SJCRH30 (cell line): ENCODE measurements around the gene FAM20A. TPM values are rescaled to one million over a fixed set of nuclear protein-coding genes. Genes with fewer than 3 reads are reported as not detected.
A peak's percentile ranks its signal among the peaks of the same experiment; 100 is the strongest.
"Not testable (repeated sequence)": the region's sequence is repeated elsewhere in the genome, so short reads cannot be mapped to it uniquely, and the experiment has no call there.

Experiments used
- DNase-seq, 2 experiments: peaks; one replicate each; pipeline ENCODE4 v3.0.0-alpha.2; 2015 to 2020
- H3K27ac ChIP-seq: fragments of 250-450 bp; sonication (Bioruptor Pico); 2 replicates; pipeline ENCODE4 v1.5.1; 2020; ENCODE audit warnings: mild to moderate bottlenecking, moderate library complexity
- H3K27me3 ChIP-seq: fragments of 250-450 bp; sonication (Bioruptor Pico); 2 replicates; pipeline ENCODE4 v1.5.1; 2020; ENCODE audit warnings: mild to moderate bottlenecking, moderate library complexity
- H3K36me3 ChIP-seq: fragments of 250-450 bp; sonication (Bioruptor Pico); 2 replicates; pipeline ENCODE4 v1.5.1; 2020; ENCODE audit warnings: mild to moderate bottlenecking, moderate library complexity
- H3K4me1 ChIP-seq: fragments of 250-450 bp; sonication (Bioruptor Pico); 2 replicates; pipeline ENCODE4 v1.5.1; 2020; ENCODE audit warnings: mild to moderate bottlenecking, moderate library complexity
- H3K4me3 ChIP-seq: fragments of 250-450 bp; sonication (Bioruptor Pico); 2 replicates; pipeline ENCODE4 v1.5.1; 2020; ENCODE audit warnings: mild to moderate bottlenecking, moderate library complexity
- H3K9me3 ChIP-seq: fragments of 250-450 bp; sonication (Bioruptor Pico); replicated peaks from 2 replicates; pipeline ENCODE4 v1.5.1; 2020; ENCODE audit warnings: mild to moderate bottlenecking, moderate library complexity
- total RNA-seq: library from RNA; depleted of rRNA; stranded (reverse); fragments of >200 nt; shearing (Covaris generic); gene quantifications from 2 replicates; pipeline ENCODE4 v1.2.3, GENCODE V29; 2014

Gene FAM20A
- total RNA-seq, 1 experiment from 2014 or later, result 1.0 TPM

GRCh38 chr17:68518063-68518815, 82.9 kb downstream of the FAM20A start:
- Histone ChIP-seq H3K4me3 (no peak overlapping the region), H3K4me1 (peaks cover 6% of the 10 kb centered on the region; the same call in 1 of the 2 replicates), H3K36me3 (peaks cover 83% of the 10 kb centered on the region), H3K27me3 (no peaks in the 10 kb centered on the region), H3K9me3 (no peaks in the 10 kb centered on the region), H3K27ac (no peak overlapping the region)
- DNase-seq, result no peak

GRCh38 chr17:68517605-68518004, 83.6 kb downstream of the FAM20A start:
- H3K36me3 ChIP-seq, result peaks cover 77% of the 10 kb centered on the region
- not testable (repeated sequence) for H3K9me3 ChIP-seq, H3K4me3 ChIP-seq

GRCh38 chr17:68516732-68517131, 84.4 kb downstream of the FAM20A start:
- H3K4me3 ChIP-seq, result no peak overlapping the region
- no peaks in the 10 kb centered on the region for H3K27me3 ChIP-seq
- H3K36me3 ChIP-seq, result peaks cover 68% of the 10 kb centered on the region
- H3K4me1 ChIP-seq, result peaks cover 6% of the 10 kb centered on the region; the same call in 1 of the 2 replicates
- no peaks in the 10 kb centered on the region for H3K9me3 ChIP-seq
- DNase-seq, result no peak
- no peak overlapping the region for H3K27ac ChIP-seq

More at GRCh38 chr17:68517605-68518004, 83.6 kb downstream of the FAM20A start:
- H3K27me3 ChIP-seq, DNase-seq, H3K4me1 ChIP-seq, H3K27ac ChIP-seq: not testable (repeated sequence)

GRCh38 chr17:68514831-68515635, 86.1 kb downstream of the FAM20A start:
- DNase-seq, result peak; percentile 32 to 59

GRCh38 chr17:68513932-68514331, 87.2 kb downstream of the FAM20A start:
- Histone ChIP-seq H3K36me3 (peaks cover 45% of the 10 kb centered on the region), H3K4me3 (peak overlapping the region; percentile 97), H3K27ac (no peak overlapping the region), H3K9me3 (no peaks in the 10 kb centered on the region), H3K4me1 (peaks cover 22% of the 10 kb centered on the region), H3K27me3 (no peaks in the 10 kb centered on the region)
- DNase-seq, result no peak

More at GRCh38 chr17:68514831-68515635, 86.1 kb downstream of the FAM20A start:
- no peaks in the 10 kb centered on the region for H3K27me3 ChIP-seq
- H3K36me3 ChIP-seq, result peaks cover 56% of the 10 kb centered on the region
- H3K4me3 ChIP-seq, result peak overlapping the region; percentile 97
- H3K4me1 ChIP-seq, result peaks cover 11% of the 10 kb centered on the region
- no peaks in the 10 kb centered on the region for H3K9me3 ChIP-seq
- H3K27ac ChIP-seq, result no peak overlapping the region

GRCh38 chr17:68512960-68513474, 88.2 kb downstream of the FAM20A start:
- H3K27me3 ChIP-seq, result no peaks in the 10 kb centered on the region
- no peaks in the 10 kb centered on the region for H3K9me3 ChIP-seq
- H3K27ac ChIP-seq, result peak overlapping the region; percentile 95
- peak overlapping the region; percentile 97 for H3K4me3 ChIP-seq
- peaks cover 28% of the 10 kb centered on the region for H3K4me1 ChIP-seq
- H3K36me3 ChIP-seq, result peaks cover 36% of the 10 kb centered on the region
- DNase-seq, result peak in 1 of 2 experiments; percentile 59

GRCh38 chr17:68512247-68512959, 88.8 kb downstream of the FAM20A start, which contains the start of gene PRKAR1A:
TSS of gene PRKAR1A (plus strand) at chr17:68512430. CDS start at chr17:68515400, 2,970 bp downstream.
- DNase-seq, result peak; percentile 95 to 97
- Histone ChIP-seq H3K4me1 (peaks cover 28% of the 10 kb centered on the region), H3K9me3 (no peaks in the 10 kb centered on the region), H3K36me3 (peaks cover 30% of the 10 kb centered on the region), H3K27me3 (no peaks in the 10 kb centered on the region), H3K4me3 (peak within 1 kb of the TSS; percentile 97), H3K27ac (peak within 1 kb of the TSS; percentile 95)

GRCh38 chr17:68511671-68512246, 89.4 kb downstream of the FAM20A start:
- no peaks in the 10 kb centered on the region for H3K27me3 ChIP-seq
- peaks cover 23% of the 10 kb centered on the region for H3K36me3 ChIP-seq
- H3K4me1 ChIP-seq, result peaks cover 28% of the 10 kb centered on the region
- H3K4me3 ChIP-seq, result peak overlapping the region; percentile 97
- no peaks in the 10 kb centered on the region for H3K9me3 ChIP-seq
- H3K27ac ChIP-seq, result peak overlapping the region; percentile 95
- DNase-seq, result peak; percentile 98

- Histone ChIP-seq H3K9me3 (no peaks in the 10 kb centered on the region), H3K36me3 (peaks cover 18% of the 10 kb centered on the region), H3K4me1 (peaks cover 28% of the 10 kb centered on the region), H3K27ac (peak overlapping the region; percentile 95), H3K27me3 (no peaks in the 10 kb centered on the region), H3K4me3 (peak overlapping the region; percentile 97)
- DNase-seq, result no peak
These were observed 89.9 kb downstream of the FAM20A start for GRCh38 chr17:68511254-68511670.

- DNase-seq, result peak; percentile 85 to 93
- Histone ChIP-seq H3K27ac (peak overlapping the region; percentile 95), H3K27me3 (no peaks in the 10 kb centered on the region)
These were observed 91.8 kb downstream of the FAM20A start for GRCh38 chr17:68509141-68510057.

GRCh38 chr17:68507576-68507975, 93.6 kb downstream of the FAM20A start:
- Histone ChIP-seq H3K27ac (no peak overlapping the region), H3K36me3 (no peaks in the 10 kb centered on the region), H3K9me3 (no peaks in the 10 kb centered on the region; the same call in 1 of the 2 replicates), H3K4me1 (peaks cover 22% of the 10 kb centered on the region), H3K4me3 (no peak overlapping the region), H3K27me3 (no peaks in the 10 kb centered on the region)
- DNase-seq, result no peak

More at GRCh38 chr17:68509141-68510057, 91.8 kb downstream of the FAM20A start:
- H3K9me3 ChIP-seq, result no peaks in the 10 kb centered on the region
- no peak overlapping the region for H3K4me3 ChIP-seq
- H3K36me3 ChIP-seq, result peaks cover 3% of the 10 kb centered on the region; the same call in 1 of the 2 replicates
- peaks cover 22% of the 10 kb centered on the region for H3K4me1 ChIP-seq

- H3K9me3 ChIP-seq, result no peaks in the 10 kb centered on the region; the same call in 1 of the 2 replicates
- H3K4me3 ChIP-seq, result no peak overlapping the region
- DNase-seq, result no peak
- no peaks in the 10 kb centered on the region for H3K36me3 ChIP-seq
- peaks cover 22% of the 10 kb centered on the region for H3K4me1 ChIP-seq
- H3K27ac ChIP-seq, result no peak overlapping the region
- no peaks in the 10 kb centered on the region for H3K27me3 ChIP-seq
These were observed 95.2 kb downstream of the FAM20A start for GRCh38 chr17:68505951-68506350.

- Histone ChIP-seq H3K9me3 (no peaks in the 10 kb centered on the region; the same call in 1 of the 2 replicates), H3K4me3 (no peak overlapping the region), H3K4me1 (no peaks in the 10 kb centered on the region), H3K27ac (no peak overlapping the region), H3K36me3 (no peaks in the 10 kb centered on the region), H3K27me3 (no peaks in the 10 kb centered on the region)
- DNase-seq, result no peak
These were observed 100.1 kb downstream of the FAM20A start for GRCh38 chr17:68501074-68501473.
